ENCODE data around the gene MGP. TPM values are rescaled to one million over a fixed set of nuclear protein-coding genes. Genes with fewer than 3 reads are reported as not detected.

MGP gene
- total and polyA plus RNA-seq, 2 donors (not counting 1 experiment from before 2014, with no cell fraction given): 0.39 to 0.81 TPM

DNA sequence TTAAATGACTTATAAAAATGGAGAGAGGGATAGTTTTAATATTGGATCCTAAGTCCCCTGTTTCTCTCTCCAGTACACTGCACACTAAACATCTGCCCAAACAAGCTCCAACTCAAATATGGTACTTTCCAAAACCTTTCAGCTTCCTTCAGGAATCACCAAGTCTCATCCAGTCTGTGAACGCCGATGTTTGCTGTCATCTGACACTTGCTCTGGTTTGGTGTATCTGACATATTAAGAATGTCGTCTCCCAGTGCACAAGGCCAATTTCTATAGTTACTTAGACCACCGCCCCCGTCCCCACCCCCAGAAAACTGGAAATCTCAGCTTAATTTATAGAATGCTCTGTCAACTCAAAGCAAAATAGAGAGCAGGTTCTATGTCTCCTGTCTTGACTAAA lies 5.0 kb upstream of the MGP start:
- Mint-ChIP-seq H3K27me3 (peaks cover 34% of the 10 kb centered on the region), H3K4me3 (no peak overlapping the region), H3K27ac (no peak overlapping the region), H3K4me1 (peaks cover 10% of the 10 kb centered on the region), H3K9me3 (ENCODE audit: insufficient read depth) (no peaks in the 10 kb centered on the region)
- TF ChIP-seq, protein P1, sequence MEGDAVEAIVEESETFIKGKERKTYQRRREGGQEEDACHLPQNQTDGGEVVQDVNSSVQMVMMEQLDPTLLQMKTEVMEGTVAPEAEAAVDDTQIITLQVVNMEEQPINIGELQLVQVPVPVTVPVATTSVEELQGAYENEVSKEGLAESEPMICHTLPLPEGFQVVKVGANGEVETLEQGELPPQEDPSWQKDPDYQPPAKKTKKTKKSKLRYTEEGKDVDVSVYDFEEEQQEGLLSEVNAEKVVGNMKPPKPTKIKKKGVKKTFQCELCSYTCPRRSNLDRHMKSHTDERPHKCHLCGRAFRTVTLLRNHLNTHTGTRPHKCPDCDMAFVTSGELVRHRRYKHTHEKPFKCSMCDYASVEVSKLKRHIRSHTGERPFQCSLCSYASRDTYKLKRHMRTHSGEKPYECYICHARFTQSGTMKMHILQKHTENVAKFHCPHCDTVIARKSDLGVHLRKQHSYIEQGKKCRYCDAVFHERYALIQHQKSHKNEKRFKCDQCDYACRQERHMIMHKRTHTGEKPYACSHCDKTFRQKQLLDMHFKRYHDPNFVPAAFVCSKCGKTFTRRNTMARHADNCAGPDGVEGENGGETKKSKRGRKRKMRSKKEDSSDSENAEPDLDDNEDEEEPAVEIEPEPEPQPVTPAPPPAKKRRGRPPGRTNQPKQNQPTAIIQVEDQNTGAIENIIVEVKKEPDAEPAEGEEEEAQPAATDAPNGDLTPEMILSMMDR (IDR thresholded peaks at IDR 0.05): no peak
- no peak for TF ChIP-seq EZH2 (IDR thresholded peaks at IDR 0.05; ENCODE audit: borderline replicate concordance, insufficient read depth, low read depth, low read length, poor library complexity, severe bottlenecking)
- Histone ChIP-seq H3K36me3 (replicated peaks in 1 of 2; ENCODE audit: control extremely low read depth in 1 of 2, control insufficient read depth in 1 of 2, extremely low read depth in 1 of 2, insufficient read depth in 2 of 2, low read length in 1 of 2) (no peaks in the 10 kb centered on the region), H3K27ac (ENCODE audit: low read length in 2 of 2) (no peak overlapping the region), H3K27me3 (replicated peaks in 1 of 4; ENCODE audit: control extremely low read depth in 1 of 4, control insufficient read depth in 3 of 4, insufficient read depth in 4 of 4, low read length in 3 of 4) (peaks cover 0 to 10% (median 8%) of the 10 kb centered on the region in 4 experiments), H3K4me3 (ENCODE audit: control extremely low read depth in 1 of 5, extremely low read depth in 1 of 5, insufficient read depth in 1 of 5, low read depth in 2 of 5, low read length in 4 of 5) (no peak overlapping the region), H2AFZ (ENCODE audit: insufficient read depth, low read depth, low read length, poor library complexity, severe bottlenecking) (no peak overlapping the region), H3K9me3 (ENCODE audit: control extremely low read depth in 1 of 3, control insufficient read depth in 2 of 3, insufficient read depth in 1 of 3, low read length in 2 of 3) (no peaks in the 10 kb centered on the region), H3K9ac (ENCODE audit: low read length) (no peak overlapping the region), H3K4me1 (ENCODE audit: control insufficient read depth in 2 of 2, insufficient read depth in 2 of 2, low read length in 2 of 2) (peaks cover 9 to 13% of the 10 kb centered on the region in 2 donors), H3K4me2 (replicated peaks; ENCODE audit: low read depth, low read length, poor library complexity, severe bottlenecking) (no peak overlapping the region), H4K20me1 (ENCODE audit: control insufficient read depth, insufficient read depth, low read length, poor library complexity, severe bottlenecking) (no peaks in the 10 kb centered on the region), H3K79me2 (ENCODE audit: control insufficient read depth, insufficient read depth, low read length) (no peaks in the 10 kb centered on the region)
- 100% methylated on average over 1 of the region's 5 CpGs for WGBS (ENCODE audit: insufficient coverage)
- ATAC-seq (ENCODE audit: low read depth) (no peak), DNase-seq (no peak)
- CTCF ChIA-PET: interaction anchor here (0.7 to 2.6 kb wide), 4 partner anchors 8 to 105 kb away, joined by 3 to 9 read pairs (median 4); no protein-coding TSS in a partner anchor
- POLR2A ChIA-PET: no interaction called here
- intact Hi-C loops (cut with micrococcal nuclease): no loop called here

DNA sequence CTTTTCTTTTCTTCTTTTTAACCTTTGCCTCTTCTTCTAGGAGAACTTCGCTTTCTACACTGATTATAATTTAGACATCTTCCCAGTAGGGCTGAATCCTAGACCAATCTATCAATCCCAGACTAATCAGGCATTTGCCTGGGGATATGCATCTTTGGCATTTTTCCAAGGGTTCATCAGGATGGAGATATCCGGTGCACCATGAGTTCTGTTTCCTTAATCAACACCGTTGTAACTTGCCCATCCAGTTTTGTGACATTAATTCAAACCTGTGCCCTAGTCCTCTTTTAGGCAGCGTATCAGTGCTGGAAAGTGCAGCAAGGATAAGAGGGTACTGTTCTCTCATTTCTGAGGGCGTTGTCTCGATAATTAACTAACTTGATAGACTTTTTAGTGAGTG lies 617 bp upstream of the MGP start:
- CTCF ChIA-PET: interaction anchor here (3.5 kb wide), 1 partner anchor 109 kb away, joined by 14 read pairs; no protein-coding TSS in a partner anchor
- no peak for ATAC-seq (ENCODE audit: low read depth)
- H3K36me3 ChIP-seq (replicated peaks in 1 of 2; ENCODE audit: control extremely low read depth in 1 of 2, control insufficient read depth in 1 of 2, extremely low read depth in 1 of 2, insufficient read depth in 2 of 2, low read length in 1 of 2): no peaks in the 10 kb centered on the region
- peaks cover 38% of the 10 kb centered on the region for H3K27me3 Mint-ChIP-seq
- no peak for DNase-seq
- H3K27me3 ChIP-seq (replicated peaks in 1 of 4; ENCODE audit: control extremely low read depth in 1 of 4, control insufficient read depth in 3 of 4, insufficient read depth in 4 of 4, low read length in 3 of 4): peaks cover 0 to 12% (median 8%) of the 10 kb centered on the region in 4 experiments
- no peak overlapping the region for H3K27ac ChIP-seq (ENCODE audit: low read length in 2 of 2)
- intact Hi-C loops (cut with micrococcal nuclease): loop anchor here (5.0 kb wide), 1 partner anchor 36 kb away; no protein-coding TSS in a partner anchor
- no peaks in the 10 kb centered on the region for H4K20me1 ChIP-seq (ENCODE audit: control insufficient read depth, insufficient read depth, low read length, poor library complexity, severe bottlenecking)
- H3K9me3 Mint-ChIP-seq (ENCODE audit: insufficient read depth): no peaks in the 10 kb centered on the region
- H3K4me3 Mint-ChIP-seq: no peak overlapping the region
- no peak overlapping the region for H3K9ac ChIP-seq (ENCODE audit: low read length)
- no peak for TF ChIP-seq EZH2 (IDR thresholded peaks at IDR 0.05; ENCODE audit: borderline replicate concordance, insufficient read depth, low read depth, low read length, poor library complexity, severe bottlenecking)
- TF ChIP-seq, protein P1 (IDR thresholded peaks at IDR 0.05): no peak
- no peak overlapping the region for H3K4me3 ChIP-seq (ENCODE audit: control extremely low read depth in 1 of 5, extremely low read depth in 1 of 5, insufficient read depth in 1 of 5, low read depth in 2 of 5, low read length in 4 of 5)
- H3K4me1 ChIP-seq (ENCODE audit: control insufficient read depth in 2 of 2, insufficient read depth in 2 of 2, low read length in 2 of 2): peaks cover 23 to 36% of the 10 kb centered on the region in 2 donors
- WGBS (ENCODE audit: insufficient coverage): 81% methylated on average over 2 of the region's 6 CpGs
- H3K9me3 ChIP-seq (ENCODE audit: control extremely low read depth in 1 of 3, control insufficient read depth in 2 of 3, insufficient read depth in 1 of 3, low read length in 2 of 3): no peaks in the 10 kb centered on the region
- peaks cover 36% of the 10 kb centered on the region for H3K4me1 Mint-ChIP-seq
- H2AFZ ChIP-seq (ENCODE audit: insufficient read depth, low read depth, low read length, poor library complexity, severe bottlenecking): no peak overlapping the region
- POLR2A ChIA-PET: interaction anchor here (0.5 to 0.6 kb wide), 2 partner anchors 39 to 105 kb away, joined by 3 read pairs; no protein-coding TSS in a partner anchor
- no peaks in the 10 kb centered on the region for H3K79me2 ChIP-seq (ENCODE audit: control insufficient read depth, insufficient read depth, low read length)
- H3K4me2 ChIP-seq (replicated peaks; ENCODE audit: low read depth, low read length, poor library complexity, severe bottlenecking): peak overlapping the region; percentile 70
- no peak overlapping the region for H3K27ac Mint-ChIP-seq

Data from B cell (primary cell).